GM21423 (cell line): ENCODE data around the gene AFDN.

Source experiments
- ATAC-seq: cut with Tn5 transposase; IDR thresholded peaks from one replicate; pipeline ENCODE4 v1.9.1; 2021; ENCODE audit warnings: mild to moderate bottlenecking, moderate library complexity; ENCODE audit not compliant: unreplicated experiment

The AFDN gene

GRCh38 chr6:167838207-167838748, 11.6 kb downstream of the AFDN start:
- ATAC-seq = no peak

GRCh38 chr6:167839343-167839742, 12.6 kb downstream of the AFDN start:
- ATAC-seq = no peak

- ATAC-seq = no peak
Observed at GRCh38 chr6:167839755-167840154, 13.0 kb downstream of the AFDN start.

GRCh38 chr6:167840160-167840525, 13.4 kb downstream of the AFDN start:
- no peak for ATAC-seq

- ATAC-seq = no peak
Observed at GRCh38 chr6:167840526-167841179, 13.9 kb downstream of the AFDN start.

GRCh38 chr6:167841981-167842380, 15.3 kb downstream of the AFDN start:
- no peak for ATAC-seq

- no peak for ATAC-seq
Observed at GRCh38 chr6:167842457-167842856, 15.7 kb downstream of the AFDN start.

- ATAC-seq = no peak
Observed at GRCh38 chr6:167843023-167843422, 16.3 kb downstream of the AFDN start.

- ATAC-seq = no peak
Observed at GRCh38 chr6:167845856-167846255, 19.1 kb downstream of the AFDN start.

- no peak for ATAC-seq
Observed at GRCh38 chr6:167846997-167847606, 20.4 kb downstream of the AFDN start.

- no peak for ATAC-seq
Observed at GRCh38 chr6:167847936-167848335, 21.2 kb downstream of the AFDN start.

- ATAC-seq = no peak
Observed at GRCh38 chr6:167848783-167849182, 22.1 kb downstream of the AFDN start.

GRCh38 chr6:167849846-167850459, 23.2 kb downstream of the AFDN start:
- ATAC-seq = no peak

GRCh38 chr6:167850782-167851181, 24.1 kb downstream of the AFDN start:
- ATAC-seq = no peak

- ATAC-seq = no peak
Observed at GRCh38 chr6:167851370-167851952, 24.8 kb downstream of the AFDN start.

- ATAC-seq = no peak
Observed at GRCh38 chr6:167855825-167856425, 29.2 kb downstream of the AFDN start.

GRCh38 chr6:167856474-167856873, 29.8 kb downstream of the AFDN start:
- no peak for ATAC-seq

- ATAC-seq = no peak
Observed at GRCh38 chr6:167856999-167857660, 30.4 kb downstream of the AFDN start.

- ATAC-seq = no peak
Observed at GRCh38 chr6:167858086-167858591, 31.4 kb downstream of the AFDN start.

GRCh38 chr6:167858842-167859664, 32.3 kb downstream of the AFDN start:
- ATAC-seq = no peak
